ENCODE measurements around the gene COL8A2. TPM values are rescaled to one million over a fixed set of nuclear protein-coding genes. Genes with fewer than 3 reads are reported as not detected.

COL8A2 gene
- total and polyA plus RNA-seq, 8 donors: 0.43 to 8.4 (median 0.96) TPM

DNA sequence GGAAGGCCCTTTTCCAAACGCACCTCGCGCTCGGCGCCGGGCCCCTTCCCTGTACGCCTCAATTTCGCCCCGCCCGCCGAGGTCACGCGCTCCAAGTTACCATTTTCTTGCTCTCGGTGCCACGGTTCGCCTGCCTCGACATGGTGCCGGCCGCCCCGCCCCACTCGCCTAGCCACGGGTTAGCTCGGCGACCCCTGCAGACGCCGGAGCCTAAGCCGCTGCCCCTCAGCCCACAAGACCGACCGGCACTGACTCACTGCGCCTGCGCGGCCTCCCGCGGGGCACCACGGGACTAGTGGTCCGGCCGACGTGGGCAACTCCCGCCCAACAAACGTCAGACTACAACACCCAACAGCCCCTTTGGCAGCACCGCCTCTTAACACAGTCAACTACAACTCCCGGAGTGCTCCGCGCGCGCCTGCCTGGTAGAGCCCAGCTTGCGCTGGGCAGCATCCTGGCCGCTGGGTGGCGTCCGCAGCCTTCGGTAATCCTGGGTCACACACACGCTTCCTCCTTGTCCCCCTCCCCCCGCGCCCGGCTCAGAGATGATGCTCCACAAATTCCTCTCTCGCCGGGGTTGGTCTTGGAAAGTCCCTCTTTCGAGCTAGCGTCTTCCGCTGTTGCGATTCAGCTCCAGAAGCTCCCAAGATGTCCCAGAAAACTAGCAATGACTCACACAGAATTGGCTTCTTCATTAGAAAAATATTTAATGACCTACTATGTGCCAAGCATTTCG is 24.4 kb upstream of the COL8A2 start, which contains the start of gene TRAPPC3:
TRAPPC3 (minus strand) TSS at position 250 of the 736 bp plus-strand sequence; CDS start at position 142, 108 bp downstream.
- DNase-seq: peak; percentile 99 to 100 (median 100)
- peaks cover 31 to 62% of the 10 kb centered on the region in 2 donors for H3K4me1 ChIP-seq
- intact Hi-C loops (cut with DNase I): no loop called here

GRCh38 chr1:36148821-36149236 is 23.8 kb upstream of the COL8A2 start:
- no peak for ATAC-seq
- peak overlapping the region; percentile 62 to 81 for H3K4me3 ChIP-seq
- intact Hi-C loops (cut with DNase I): no loop called here
- peak overlapping the region; percentile 77 to 99 for H3K27ac ChIP-seq
- TF ChIP-seq, protein P1, sequence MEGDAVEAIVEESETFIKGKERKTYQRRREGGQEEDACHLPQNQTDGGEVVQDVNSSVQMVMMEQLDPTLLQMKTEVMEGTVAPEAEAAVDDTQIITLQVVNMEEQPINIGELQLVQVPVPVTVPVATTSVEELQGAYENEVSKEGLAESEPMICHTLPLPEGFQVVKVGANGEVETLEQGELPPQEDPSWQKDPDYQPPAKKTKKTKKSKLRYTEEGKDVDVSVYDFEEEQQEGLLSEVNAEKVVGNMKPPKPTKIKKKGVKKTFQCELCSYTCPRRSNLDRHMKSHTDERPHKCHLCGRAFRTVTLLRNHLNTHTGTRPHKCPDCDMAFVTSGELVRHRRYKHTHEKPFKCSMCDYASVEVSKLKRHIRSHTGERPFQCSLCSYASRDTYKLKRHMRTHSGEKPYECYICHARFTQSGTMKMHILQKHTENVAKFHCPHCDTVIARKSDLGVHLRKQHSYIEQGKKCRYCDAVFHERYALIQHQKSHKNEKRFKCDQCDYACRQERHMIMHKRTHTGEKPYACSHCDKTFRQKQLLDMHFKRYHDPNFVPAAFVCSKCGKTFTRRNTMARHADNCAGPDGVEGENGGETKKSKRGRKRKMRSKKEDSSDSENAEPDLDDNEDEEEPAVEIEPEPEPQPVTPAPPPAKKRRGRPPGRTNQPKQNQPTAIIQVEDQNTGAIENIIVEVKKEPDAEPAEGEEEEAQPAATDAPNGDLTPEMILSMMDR (IDR thresholded peaks at IDR 0.05): no peak
- no peaks in the 10 kb centered on the region for H3K27me3 ChIP-seq
- no peaks in the 10 kb centered on the region for H3K9me3 ChIP-seq
- DNase-seq: no peak
- peaks cover 0 to 5% of the 10 kb centered on the region in 2 donors for H3K36me3 ChIP-seq
- H3K4me1 ChIP-seq: peaks cover 31 to 60% of the 10 kb centered on the region in 2 donors

More for the DNA sequence above, 24.4 kb upstream of the COL8A2 start, which contains the start of gene TRAPPC3:
- peak; percentile 92 for ATAC-seq
- H3K27ac ChIP-seq: peak within 1 kb of the TSS; percentile 98 to 99
- peak within 1 kb of the TSS; percentile 62 to 81 for H3K4me3 ChIP-seq
- H3K9me3 ChIP-seq: no peaks in the 10 kb centered on the region
- H3K27me3 ChIP-seq: no peaks in the 10 kb centered on the region
- TF ChIP-seq, protein P1 (IDR thresholded peaks at IDR 0.05): peak; percentile 93 to 100
- peaks cover 0 to 5% of the 10 kb centered on the region in 2 donors for H3K36me3 ChIP-seq

DNA sequence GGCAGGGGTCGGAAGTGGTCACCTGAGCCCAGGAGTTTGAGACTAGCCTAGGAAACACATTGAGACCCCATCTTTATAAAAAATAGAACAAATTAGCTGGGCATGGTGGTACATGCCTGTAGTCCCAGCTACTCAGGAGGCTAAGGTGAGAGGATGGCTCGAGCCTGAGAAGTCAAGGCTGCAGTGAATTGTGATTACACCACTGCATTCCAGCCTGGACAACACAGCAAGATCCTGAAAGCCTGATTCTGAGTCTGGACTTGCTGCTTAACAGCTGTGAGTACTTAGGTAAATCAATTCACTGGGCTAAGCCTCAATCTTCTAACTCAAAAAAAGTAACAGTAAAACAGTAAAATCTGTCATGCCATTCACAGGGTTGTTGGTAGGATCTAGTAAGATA is 19.4 kb upstream of the COL8A2 start:
- TF ChIP-seq, protein P1 (IDR thresholded peaks at IDR 0.05): no peak
- no peak for DNase-seq
- Histone ChIP-seq H3K27me3 (no peaks in the 10 kb centered on the region), H3K4me1 (peaks cover 9 to 52% of the 10 kb centered on the region in 2 donors), H3K36me3 (peaks cover 0 to 14% of the 10 kb centered on the region in 2 donors), H3K27ac (no peak overlapping the region), H3K9me3 (no peaks in the 10 kb centered on the region), H3K4me3 (no peak overlapping the region)
- intact Hi-C loops (cut with DNase I): no loop called here
- ATAC-seq: no peak

- no peaks in the 10 kb centered on the region for H3K9me3 ChIP-seq
- peaks cover 0 to 24% of the 10 kb centered on the region in 2 donors for H3K36me3 ChIP-seq
- H3K27ac ChIP-seq: no peak overlapping the region
- H3K27me3 ChIP-seq: no peaks in the 10 kb centered on the region
- H3K4me1 ChIP-seq: peaks cover 5 to 48% of the 10 kb centered on the region in 2 donors
- no peak for ATAC-seq
- no peak for DNase-seq
- no peak overlapping the region for H3K4me3 ChIP-seq
- intact Hi-C loops (cut with DNase I): no loop called here
- TF ChIP-seq, protein P1 (IDR thresholded peaks at IDR 0.05): no peak
Observed at GRCh38 chr1:36143424-36143823, 18.4 kb upstream of the COL8A2 start.

- peak overlapping the region; percentile 13 for H3K27ac ChIP-seq
- H3K27me3 ChIP-seq: no peaks in the 10 kb centered on the region
- H3K4me1 ChIP-seq: peaks cover 0 to 41% of the 10 kb centered on the region in 2 donors
- no peak overlapping the region for H3K4me3 ChIP-seq
- H3K36me3 ChIP-seq: peaks cover 0 to 37% of the 10 kb centered on the region in 2 donors
- intact Hi-C loops (cut with DNase I): no loop called here
- TF ChIP-seq, protein P1 (IDR thresholded peaks at IDR 0.05): no peak
- ATAC-seq: peak; percentile 59
- H3K9me3 ChIP-seq: no peaks in the 10 kb centered on the region
- no peak for DNase-seq
Observed at GRCh38 chr1:36142121-36142520, 17.1 kb upstream of the COL8A2 start.
